Neural cell (in vitro differentiated cells): ENCODE results near the gene GALNT8. TPM values are rescaled to one million over a fixed set of nuclear protein-coding genes. Genes with fewer than 3 reads are reported as not detected.

ENCODE experiments used
- H2AFZ ChIP-seq: fragments of 200-600, 300-800 bp; sonication (generic), shearing (Covaris generic); 2 replicates; pipeline ENCODE4 v1.6.0; 2014; ENCODE audit warnings: low read depth, mild to moderate bottlenecking, antibody characterized with exemption, low read length, moderate library complexity
- H3F3A ChIP-seq: fragments of 200-600 bp; shearing (Covaris generic); 2 replicates; pipeline ENCODE4 v1.6.1; 2016; ENCODE audit warnings: mild to moderate bottlenecking, moderate library complexity, mixed read lengths, antibody characterized with exemption, low read length; ENCODE audit not compliant: insufficient read depth, poor library complexity, severe bottlenecking
- H3K27ac ChIP-seq: fragments of 200-600, 300-800 bp; sonication (generic), shearing (Covaris generic); 2 replicates; pipeline ENCODE4 v1.5.1; 2014; ENCODE audit warnings: mild to moderate bottlenecking, low read length, moderate library complexity
- H3K27me3 ChIP-seq: fragments of 300-800, 200-600 bp; sonication (generic), shearing (Covaris generic); 2 replicates; pipeline ENCODE4 v1.6.0; 2014; ENCODE audit warnings: mild to moderate bottlenecking, low read depth, low read length, moderate library complexity; ENCODE audit not compliant: insufficient read depth
- H3K36me3 ChIP-seq: fragments of 300-800, 200-600 bp; sonication (generic), shearing (Covaris generic); 2 replicates; pipeline ENCODE4 v1.5.1; 2014; ENCODE audit warnings: mild to moderate bottlenecking, antibody characterized with exemption, low read length, moderate library complexity; ENCODE audit not compliant: insufficient read depth
- H3K4me2 ChIP-seq: fragments of 300-800, 200-600 bp; sonication (generic), shearing (Covaris generic); 2 replicates; pipeline ENCODE4 v1.6.0; 2014; ENCODE audit warnings: mild to moderate bottlenecking, low read length
- H3K4me3 ChIP-seq: fragments of 300-800, 200-600 bp; sonication (generic), shearing (Covaris generic); 2 replicates; pipeline ENCODE4 v1.5.1; 2014; ENCODE audit warnings: mild to moderate bottlenecking, low read length, moderate library complexity
- H3K79me2 ChIP-seq: fragments of 200-600 bp; shearing (Covaris generic); replicated peaks from 2 replicates; pipeline ENCODE4 v1.6.0; 2014; ENCODE audit warnings: mild to moderate bottlenecking, low read length, moderate library complexity; ENCODE audit not compliant: insufficient read depth
- H3K9ac ChIP-seq: fragments of 300-800, 200-600 bp; sonication (generic), shearing (Covaris generic); 2 replicates; pipeline ENCODE4 v1.6.1; 2016; ENCODE audit warnings: mild to moderate bottlenecking, low read length, mixed read lengths
- H3K9me2 ChIP-seq: fragments of 200-600 bp; shearing (Covaris generic); 2 replicates; pipeline ENCODE4 v1.6.1; 2016; ENCODE audit warnings: mild to moderate bottlenecking, low read length, mixed read lengths; ENCODE audit not compliant: insufficient read depth
- H3K9me3 ChIP-seq: fragments of 200-600, 300-800 bp; sonication (generic), shearing (Covaris generic); 2 replicates; pipeline ENCODE4 v1.6.1; 2016; ENCODE audit warnings: mild to moderate bottlenecking, mixed run types, low read length, moderate library complexity, mixed read lengths
- H4K20me1 ChIP-seq: fragments of 200-600 bp; shearing (Covaris generic); 2 replicates; pipeline ENCODE4 v1.6.1; 2016; ENCODE audit warnings: mild to moderate bottlenecking, mixed run types; ENCODE audit not compliant: insufficient read depth
- CTCF ChIP-seq: fragments of 450-650 bp; IDR thresholded peaks from 2 replicates; pipeline ENCODE4 v1.5.1; 2014; ENCODE audit warnings: antibody characterized with exemption, mild to moderate bottlenecking, moderate library complexity; ENCODE audit not compliant: poor library complexity, severe bottlenecking
- EP300 ChIP-seq: fragments of 450-650 bp; conservative IDR thresholded peaks from 2 replicates; pipeline ENCODE4 v1.6.1; 2014; ENCODE audit warnings: antibody characterized with exemption, mild to moderate bottlenecking, moderate library complexity; ENCODE audit not compliant: poor library complexity, severe bottlenecking
- EZH2 ChIP-seq: fragments of 200-600, 300-800 bp; shearing (Covaris generic), sonication (generic); IDR thresholded peaks from 2 replicates; pipeline ENCODE4 v1.6.1; 2014; ENCODE audit warnings: antibody characterized with exemption, low read length, borderline replicate concordance, mild to moderate bottlenecking; ENCODE audit not compliant: insufficient read depth, poor library complexity, severe bottlenecking
- MXI1 ChIP-seq: fragments of 450-650 bp; conservative IDR thresholded peaks from 2 replicates; pipeline ENCODE4 v1.6.1; 2014; ENCODE audit warnings: antibody characterized with exemption, mild to moderate bottlenecking; ENCODE audit not compliant: poor library complexity, severe bottlenecking
- POLR2AphosphoS5 ChIP-seq: IDR thresholded peaks from 2 replicates; pipeline ENCODE4 v1.6.1; 2012
- RAD21 ChIP-seq: fragments of 450-650 bp; conservative IDR thresholded peaks from 2 replicates; pipeline ENCODE4 v1.6.1; 2014; ENCODE audit warnings: antibody characterized with exemption, mild to moderate bottlenecking, moderate library complexity
- SMC3 ChIP-seq: fragments of 450-650 bp; conservative IDR thresholded peaks from 2 replicates; pipeline ENCODE4 v1.6.1; 2014; ENCODE audit warnings: antibody characterized with exemption, mild to moderate bottlenecking, moderate library complexity; ENCODE audit not compliant: poor library complexity
- TAF1 ChIP-seq: IDR thresholded peaks from 2 replicates; pipeline ENCODE4 v1.6.1; 2012; ENCODE audit warnings: low read depth
- polyA plus RNA-seq: library from polyadenylated mRNA; depleted of rRNA; stranded (reverse); fragments of >200 nt; gene quantifications from 2 replicates; pipeline ENCODE4 v1.2.3, GENCODE V29; 2014
- TF ChIP-seq, protein P1 (sequence below): IDR thresholded peaks from 2 replicates; pipeline ENCODE4 v1.6.1; 2012; ENCODE audit warnings: borderline replicate concordance

The GALNT8 gene
- polyA plus RNA-seq, 1 donor from 2014 or later: 25.8 TPM

- Histone ChIP-seq H3F3A (no peaks in the 10 kb centered on the region), H4K20me1 (no peaks in the 10 kb centered on the region), H3K27ac (no peak overlapping the region), H3K4me3 (no peak overlapping the region), H3K27me3 (no peaks in the 10 kb centered on the region), H3K79me2 (no peaks in the 10 kb centered on the region), H3K9me2 (no peaks in the 10 kb centered on the region), H3K9me3 (no peaks in the 10 kb centered on the region), H2AFZ (no peak overlapping the region), H3K9ac (no peak overlapping the region), H3K4me2 (no peak overlapping the region), H3K36me3 (no peaks in the 10 kb centered on the region)
- TF ChIP-seq TAF1: no peak
- TF ChIP-seq EZH2: no peak
- no peak for TF ChIP-seq EP300
Observed at GRCh38 chr12:4767186-4767585, 47.0 kb downstream of the GALNT8 start.

GRCh38 chr12:4768341-4768740 is 48.1 kb downstream of the GALNT8 start:
- no peak overlapping the region for H3K9ac ChIP-seq
- no peak overlapping the region for H2AFZ ChIP-seq
- TF ChIP-seq, protein P1, sequence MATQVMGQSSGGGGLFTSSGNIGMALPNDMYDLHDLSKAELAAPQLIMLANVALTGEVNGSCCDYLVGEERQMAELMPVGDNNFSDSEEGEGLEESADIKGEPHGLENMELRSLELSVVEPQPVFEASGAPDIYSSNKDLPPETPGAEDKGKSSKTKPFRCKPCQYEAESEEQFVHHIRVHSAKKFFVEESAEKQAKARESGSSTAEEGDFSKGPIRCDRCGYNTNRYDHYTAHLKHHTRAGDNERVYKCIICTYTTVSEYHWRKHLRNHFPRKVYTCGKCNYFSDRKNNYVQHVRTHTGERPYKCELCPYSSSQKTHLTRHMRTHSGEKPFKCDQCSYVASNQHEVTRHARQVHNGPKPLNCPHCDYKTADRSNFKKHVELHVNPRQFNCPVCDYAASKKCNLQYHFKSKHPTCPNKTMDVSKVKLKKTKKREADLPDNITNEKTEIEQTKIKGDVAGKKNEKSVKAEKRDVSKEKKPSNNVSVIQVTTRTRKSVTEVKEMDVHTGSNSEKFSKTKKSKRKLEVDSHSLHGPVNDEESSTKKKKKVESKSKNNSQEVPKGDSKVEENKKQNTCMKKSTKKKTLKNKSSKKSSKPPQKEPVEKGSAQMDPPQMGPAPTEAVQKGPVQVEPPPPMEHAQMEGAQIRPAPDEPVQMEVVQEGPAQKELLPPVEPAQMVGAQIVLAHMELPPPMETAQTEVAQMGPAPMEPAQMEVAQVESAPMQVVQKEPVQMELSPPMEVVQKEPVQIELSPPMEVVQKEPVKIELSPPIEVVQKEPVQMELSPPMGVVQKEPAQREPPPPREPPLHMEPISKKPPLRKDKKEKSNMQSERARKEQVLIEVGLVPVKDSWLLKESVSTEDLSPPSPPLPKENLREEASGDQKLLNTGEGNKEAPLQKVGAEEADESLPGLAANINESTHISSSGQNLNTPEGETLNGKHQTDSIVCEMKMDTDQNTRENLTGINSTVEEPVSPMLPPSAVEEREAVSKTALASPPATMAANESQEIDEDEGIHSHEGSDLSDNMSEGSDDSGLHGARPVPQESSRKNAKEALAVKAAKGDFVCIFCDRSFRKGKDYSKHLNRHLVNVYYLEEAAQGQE: no peak
- TF ChIP-seq EP300: no peak
- TF ChIP-seq TAF1: no peak
- no peak for TF ChIP-seq POLR2AphosphoS5
- no peak for TF ChIP-seq RAD21
- no peak for TF ChIP-seq CTCF
- no peak for TF ChIP-seq EZH2
- no peak for TF ChIP-seq MXI1
- TF ChIP-seq SMC3: no peak
- no peaks in the 10 kb centered on the region for H3K27me3 ChIP-seq
- H3K4me2 ChIP-seq: no peak overlapping the region
- no peaks in the 10 kb centered on the region for H4K20me1 ChIP-seq
- H3K9me3 ChIP-seq: no peaks in the 10 kb centered on the region
- H3K4me3 ChIP-seq: no peak overlapping the region
- no peaks in the 10 kb centered on the region for H3K79me2 ChIP-seq
- H3K27ac ChIP-seq: no peak overlapping the region
- no peaks in the 10 kb centered on the region for H3K36me3 ChIP-seq
- H3K9me2 ChIP-seq: no peaks in the 10 kb centered on the region
- H3F3A ChIP-seq: no peaks in the 10 kb centered on the region
